ENCODE results near the gene H2BK1.

H2BK1 gene

DNA sequence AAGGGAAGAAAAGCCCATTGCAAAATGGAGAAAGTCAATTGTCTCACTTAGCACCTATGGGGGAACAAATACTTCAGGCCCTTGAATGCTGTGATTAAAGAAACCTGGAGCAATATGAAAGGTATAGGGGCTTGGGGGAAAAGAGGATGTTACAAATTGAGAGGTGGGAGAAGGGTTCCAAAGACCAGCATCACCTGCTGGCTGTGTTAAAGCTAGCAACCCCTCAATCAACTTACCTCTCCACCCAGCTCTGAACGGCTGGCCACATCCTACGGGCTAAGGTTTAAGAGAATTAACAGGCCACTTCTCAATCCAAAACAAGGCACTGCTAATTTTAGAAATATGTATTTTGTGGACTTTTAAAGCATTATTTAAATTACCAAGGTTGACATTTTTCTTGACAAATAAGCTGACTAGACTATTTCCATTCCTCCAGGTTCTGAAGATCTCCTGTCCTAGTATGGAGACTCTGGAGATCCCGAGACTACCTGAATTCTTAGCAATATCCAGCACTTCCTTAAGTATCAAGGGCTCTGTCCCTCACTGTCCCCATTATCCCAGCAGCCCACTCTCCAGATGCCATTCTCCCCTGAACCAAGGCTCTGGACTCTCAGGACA, 976 bp upstream of the H2BK1 start:
- Histone ChIP-seq H3K27ac (ENCODE audit: low read depth, low read length) (no peak overlapping the region), H3K4me3 (ENCODE audit: low read length) (no peak overlapping the region), H3K23ac (ENCODE audit: low read length) (no peak overlapping the region), H2BK120ac (ENCODE audit: low read depth, low read length) (no peak overlapping the region), H3K36me3 (ENCODE audit: control insufficient read depth, insufficient read depth, low read length) (peaks cover 14% of the 10 kb centered on the region), H2BK5ac (ENCODE audit: low read length) (no peak overlapping the region), H3K18ac (ENCODE audit: low read length) (no peak overlapping the region), H3K4me1 (ENCODE audit: control insufficient read depth, low read depth, low read length) (peaks cover 2% of the 10 kb centered on the region), H3K4me2 (ENCODE audit: low read length) (no peak overlapping the region), H3K56ac (ENCODE audit: low read length) (no peak overlapping the region), H4K5ac (ENCODE audit: low read length) (no peak overlapping the region), H4K8ac (ENCODE audit: low read depth, low read length) (no peak overlapping the region), H3K79me2 (ENCODE audit: control insufficient read depth, insufficient read depth, low read length) (no peaks in the 10 kb centered on the region), H3K27me3 (ENCODE audit: insufficient read depth, low read length, poor library complexity) (no peaks in the 10 kb centered on the region), H2BK15ac (replicated peaks; ENCODE audit: low read depth) (no peak overlapping the region), H3K4ac (ENCODE audit: low read depth, low read length) (no peak overlapping the region), H3K9ac (ENCODE audit: low read length) (no peak overlapping the region), H2AK5ac (ENCODE audit: low read length) (no peak overlapping the region), H3K79me1 (ENCODE audit: low read length) (no peaks in the 10 kb centered on the region)
- no peak for DNase-seq
- WGBS (ENCODE audit: extremely low coverage, insufficient coverage, low lambda C conversion rate), result no CpG with 5 or more reads among the region's 3 CpGs

DNA sequence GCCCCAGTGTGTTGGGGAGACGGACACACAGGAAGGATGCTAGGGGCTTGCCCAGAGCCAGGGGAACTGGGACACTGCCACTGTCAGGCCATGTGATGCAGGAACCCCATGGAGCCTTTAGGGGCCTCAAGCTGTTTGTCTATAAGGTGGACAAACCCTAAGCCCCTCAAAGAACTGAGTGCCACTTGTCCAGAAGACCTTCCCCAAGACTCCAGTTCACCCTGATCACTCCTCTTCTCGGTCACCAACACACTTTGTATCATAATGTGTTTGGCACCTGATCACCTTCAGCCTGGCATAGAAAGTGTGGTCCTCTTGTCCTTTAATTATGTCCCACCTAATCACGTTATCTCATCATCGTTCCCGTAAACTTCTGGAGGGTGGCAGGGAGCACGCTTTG, 700 bp downstream of the H2BK1 start:
- no peak overlapping the region for H3K4me2 ChIP-seq (ENCODE audit: low read length)
- H3K4me3 ChIP-seq (ENCODE audit: low read length), result no peak overlapping the region
- no peak overlapping the region for H2BK5ac ChIP-seq (ENCODE audit: low read length)
- no peak overlapping the region for H2BK120ac ChIP-seq (ENCODE audit: low read depth, low read length)
- H2BK15ac ChIP-seq (replicated peaks; ENCODE audit: low read depth), result no peak overlapping the region
- H3K9ac ChIP-seq (ENCODE audit: low read length), result no peak overlapping the region
- peaks cover 2% of the 10 kb centered on the region for H3K4me1 ChIP-seq (ENCODE audit: control insufficient read depth, low read depth, low read length)
- H3K18ac ChIP-seq (ENCODE audit: low read length), result no peak overlapping the region
- no peaks in the 10 kb centered on the region for H3K79me1 ChIP-seq (ENCODE audit: low read length)
- WGBS (ENCODE audit: extremely low coverage, insufficient coverage, low lambda C conversion rate), result no CpG with 5 or more reads among the region's 6 CpGs
- H4K5ac ChIP-seq (ENCODE audit: low read length), result no peak overlapping the region
- H4K8ac ChIP-seq (ENCODE audit: low read depth, low read length), result no peak overlapping the region
- H3K27me3 ChIP-seq (ENCODE audit: insufficient read depth, low read length, poor library complexity), result no peaks in the 10 kb centered on the region
- DNase-seq, result no peak
- no peaks in the 10 kb centered on the region for H3K79me2 ChIP-seq (ENCODE audit: control insufficient read depth, insufficient read depth, low read length)
- no peak overlapping the region for H2AK5ac ChIP-seq (ENCODE audit: low read length)
- H3K23ac ChIP-seq (ENCODE audit: low read length), result no peak overlapping the region
- H3K36me3 ChIP-seq (ENCODE audit: control insufficient read depth, insufficient read depth, low read length), result peaks cover 9% of the 10 kb centered on the region
- H3K56ac ChIP-seq (ENCODE audit: low read length), result no peak overlapping the region
- no peak overlapping the region for H3K4ac ChIP-seq (ENCODE audit: low read depth, low read length)
- H3K27ac ChIP-seq (ENCODE audit: low read depth, low read length), result no peak overlapping the region

DNA sequence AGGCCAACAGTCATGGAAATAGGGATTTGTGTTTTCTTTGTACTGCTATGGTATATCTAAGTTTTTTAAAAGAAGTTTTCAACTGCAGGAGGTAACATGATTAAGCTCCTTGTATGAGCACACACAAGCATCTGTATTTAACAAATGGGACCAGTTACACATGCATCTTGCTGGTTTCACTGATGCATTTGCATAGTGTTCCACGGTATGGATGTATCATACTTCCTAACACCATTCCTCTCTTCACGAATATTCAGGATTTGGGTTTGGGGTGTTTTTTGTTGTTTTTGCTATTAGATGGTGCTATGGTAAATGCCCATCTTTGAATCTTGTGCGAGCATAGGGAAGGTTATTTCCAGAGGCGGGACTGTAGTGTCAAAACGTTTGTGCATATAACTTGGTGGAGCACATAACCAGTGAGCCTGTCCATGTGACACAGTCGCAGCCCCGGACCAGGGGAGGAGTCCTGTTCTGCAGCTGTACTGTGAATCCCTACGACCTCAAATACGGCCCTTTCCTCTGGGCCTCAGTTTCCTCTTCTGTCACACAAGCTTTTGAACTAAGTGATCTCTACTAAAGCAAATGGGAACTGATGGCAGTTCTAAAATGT, 1.9 kb downstream of the H2BK1 start:
- no peak overlapping the region for H3K56ac ChIP-seq (ENCODE audit: low read length)
- H3K18ac ChIP-seq (ENCODE audit: low read length), result no peak overlapping the region
- no peak overlapping the region for H3K23ac ChIP-seq (ENCODE audit: low read length)
- H3K4me3 ChIP-seq (ENCODE audit: low read length), result no peak overlapping the region
- H2BK5ac ChIP-seq (ENCODE audit: low read length), result no peak overlapping the region
- no peak overlapping the region for H2BK120ac ChIP-seq (ENCODE audit: low read depth, low read length)
- no peak overlapping the region for H3K4ac ChIP-seq (ENCODE audit: low read depth, low read length)
- no peak overlapping the region for H3K4me2 ChIP-seq (ENCODE audit: low read length)
- peaks cover 3% of the 10 kb centered on the region for H3K36me3 ChIP-seq (ENCODE audit: control insufficient read depth, insufficient read depth, low read length)
- H4K8ac ChIP-seq (ENCODE audit: low read depth, low read length), result no peak overlapping the region
- no peaks in the 10 kb centered on the region for H3K79me2 ChIP-seq (ENCODE audit: control insufficient read depth, insufficient read depth, low read length)
- no peak overlapping the region for H4K5ac ChIP-seq (ENCODE audit: low read length)
- no CpG with 5 or more reads among the region's 9 CpGs for WGBS (ENCODE audit: extremely low coverage, insufficient coverage, low lambda C conversion rate)
- no peaks in the 10 kb centered on the region for H3K27me3 ChIP-seq (ENCODE audit: insufficient read depth, low read length, poor library complexity)
- no peak overlapping the region for H3K9ac ChIP-seq (ENCODE audit: low read length)
- H2AK5ac ChIP-seq (ENCODE audit: low read length), result no peak overlapping the region
- H3K79me1 ChIP-seq (ENCODE audit: low read length), result no peaks in the 10 kb centered on the region
- H2BK15ac ChIP-seq (replicated peaks; ENCODE audit: low read depth), result no peak overlapping the region
- no peak for DNase-seq
- H3K27ac ChIP-seq (ENCODE audit: low read depth, low read length), result no peak overlapping the region
- peaks cover 2% of the 10 kb centered on the region for H3K4me1 ChIP-seq (ENCODE audit: control insufficient read depth, low read depth, low read length)

DNA sequence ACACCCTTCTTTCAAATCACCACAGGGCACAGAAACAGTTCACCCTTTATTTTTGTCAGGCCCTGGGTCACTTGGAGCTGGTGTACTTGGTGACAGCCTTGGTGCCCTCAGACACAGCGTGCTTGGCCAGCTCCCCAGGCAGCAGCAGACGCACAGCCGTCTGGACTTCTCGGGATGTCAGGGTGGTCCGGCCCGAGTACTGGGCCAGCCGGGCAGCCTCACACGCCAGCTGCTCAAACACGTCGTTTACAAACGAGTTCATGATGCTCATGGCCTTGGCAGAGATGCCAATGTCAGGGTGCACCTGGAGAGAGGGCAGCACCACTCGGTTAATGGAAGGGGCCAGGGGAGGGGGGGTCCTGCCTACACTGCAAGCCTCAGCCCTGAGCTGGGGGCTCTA, 2.5 kb downstream of the H2BK1 start:
- Histone ChIP-seq H2BK120ac (ENCODE audit: low read depth, low read length) (no peak overlapping the region), H3K23ac (ENCODE audit: low read length) (no peak overlapping the region), H3K36me3 (ENCODE audit: control insufficient read depth, insufficient read depth, low read length) (no peaks in the 10 kb centered on the region), H4K8ac (ENCODE audit: low read depth, low read length) (no peak overlapping the region), H2BK5ac (ENCODE audit: low read length) (no peak overlapping the region), H3K9ac (ENCODE audit: low read length) (no peak overlapping the region), H3K4ac (ENCODE audit: low read depth, low read length) (no peak overlapping the region), H3K27ac (ENCODE audit: low read depth, low read length) (no peak overlapping the region), H3K18ac (ENCODE audit: low read length) (no peak overlapping the region), H3K4me2 (ENCODE audit: low read length) (no peak overlapping the region), H2BK15ac (replicated peaks; ENCODE audit: low read depth) (no peak overlapping the region), H3K79me1 (ENCODE audit: low read length) (no peaks in the 10 kb centered on the region), H3K4me1 (ENCODE audit: control insufficient read depth, low read depth, low read length) (peaks cover 2% of the 10 kb centered on the region), H3K56ac (ENCODE audit: low read length) (peak overlapping the region; percentile 3), H4K5ac (ENCODE audit: low read length) (no peak overlapping the region), H2AK5ac (ENCODE audit: low read length) (no peak overlapping the region), H3K27me3 (ENCODE audit: insufficient read depth, low read length, poor library complexity) (no peaks in the 10 kb centered on the region), H3K4me3 (ENCODE audit: low read length) (no peak overlapping the region), H3K79me2 (ENCODE audit: control insufficient read depth, insufficient read depth, low read length) (no peaks in the 10 kb centered on the region)
- DNase-seq, result no peak
- no CpG with 5 or more reads among the region's 12 CpGs for WGBS (ENCODE audit: extremely low coverage, insufficient coverage, low lambda C conversion rate)

DNA sequence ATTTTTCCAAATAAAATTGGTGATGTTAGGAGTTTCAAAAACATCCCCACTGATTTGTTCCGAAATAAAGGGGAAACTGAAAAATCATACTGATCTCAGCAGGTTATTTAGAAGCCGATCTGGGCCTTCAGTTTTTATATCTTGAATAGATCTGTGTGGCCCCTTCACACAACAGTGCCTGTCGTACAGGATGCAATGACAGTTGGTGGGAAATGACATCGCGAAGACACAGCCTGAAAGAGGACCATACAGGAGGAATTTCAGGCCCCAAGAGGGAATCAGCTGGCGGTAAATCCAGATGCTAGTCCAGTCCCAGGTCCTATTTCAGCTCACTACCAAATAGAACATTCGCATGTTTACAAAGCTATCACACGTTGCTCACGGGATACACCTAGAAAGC, 3.0 kb downstream of the H2BK1 start:
- no peak for DNase-seq
- Histone ChIP-seq H3K27ac (ENCODE audit: low read depth, low read length) (no peak overlapping the region), H3K4ac (ENCODE audit: low read depth, low read length) (no peak overlapping the region), H4K5ac (ENCODE audit: low read length) (no peak overlapping the region), H3K4me3 (ENCODE audit: low read length) (no peak overlapping the region), H3K18ac (ENCODE audit: low read length) (no peak overlapping the region), H3K4me2 (ENCODE audit: low read length) (no peak overlapping the region), H3K23ac (ENCODE audit: low read length) (no peak overlapping the region), H2BK120ac (ENCODE audit: low read depth, low read length) (no peak overlapping the region), H2BK5ac (ENCODE audit: low read length) (no peak overlapping the region), H3K79me2 (ENCODE audit: control insufficient read depth, insufficient read depth, low read length) (no peaks in the 10 kb centered on the region), H3K56ac (ENCODE audit: low read length) (no peak overlapping the region), H3K4me1 (ENCODE audit: control insufficient read depth, low read depth, low read length) (peaks cover 2% of the 10 kb centered on the region), H3K79me1 (ENCODE audit: low read length) (no peaks in the 10 kb centered on the region), H3K36me3 (ENCODE audit: control insufficient read depth, insufficient read depth, low read length) (no peaks in the 10 kb centered on the region), H3K9ac (ENCODE audit: low read length) (no peak overlapping the region), H2AK5ac (ENCODE audit: low read length) (no peak overlapping the region), H3K27me3 (ENCODE audit: insufficient read depth, low read length, poor library complexity) (no peaks in the 10 kb centered on the region), H4K8ac (ENCODE audit: low read depth, low read length) (no peak overlapping the region), H2BK15ac (replicated peaks; ENCODE audit: low read depth) (no peak overlapping the region)
- no CpG with 5 or more reads among the region's 9 CpGs for WGBS (ENCODE audit: extremely low coverage, insufficient coverage, low lambda C conversion rate)

DNA sequence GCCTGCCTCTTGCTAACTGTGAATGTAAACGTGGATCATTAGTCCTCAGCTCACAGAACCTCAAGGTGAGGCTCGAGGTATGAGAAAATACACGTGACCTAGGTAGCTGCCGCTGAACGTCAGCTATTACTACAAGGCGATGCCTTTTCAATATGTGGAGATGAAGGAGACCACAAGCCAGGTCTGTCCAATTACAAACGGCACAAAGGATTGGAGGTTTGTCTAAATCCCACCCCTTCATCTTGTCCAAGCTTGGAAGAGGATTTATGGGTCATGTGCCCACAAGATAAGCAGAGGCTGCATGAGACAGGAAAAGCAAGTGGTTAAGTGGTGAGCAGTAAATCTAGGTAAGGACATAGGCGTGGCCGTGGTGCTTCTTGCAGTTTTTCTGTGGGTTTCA, 3.4 kb downstream of the H2BK1 start:
- Histone ChIP-seq H3K27ac (ENCODE audit: low read depth, low read length) (no peak overlapping the region), H2AK5ac (ENCODE audit: low read length) (no peak overlapping the region), H4K8ac (ENCODE audit: low read depth, low read length) (no peak overlapping the region), H3K4me2 (ENCODE audit: low read length) (no peak overlapping the region), H4K5ac (ENCODE audit: low read length) (no peak overlapping the region), H3K27me3 (ENCODE audit: insufficient read depth, low read length, poor library complexity) (no peaks in the 10 kb centered on the region), H2BK120ac (ENCODE audit: low read depth, low read length) (no peak overlapping the region), H3K79me2 (ENCODE audit: control insufficient read depth, insufficient read depth, low read length) (no peaks in the 10 kb centered on the region), H3K18ac (ENCODE audit: low read length) (no peak overlapping the region), H2BK5ac (ENCODE audit: low read length) (no peak overlapping the region), H3K23ac (ENCODE audit: low read length) (no peak overlapping the region), H3K9ac (ENCODE audit: low read length) (no peak overlapping the region), H3K36me3 (ENCODE audit: control insufficient read depth, insufficient read depth, low read length) (no peaks in the 10 kb centered on the region), H3K4ac (ENCODE audit: low read depth, low read length) (no peak overlapping the region), H3K56ac (ENCODE audit: low read length) (no peak overlapping the region), H3K4me3 (ENCODE audit: low read length) (no peak overlapping the region), H3K79me1 (ENCODE audit: low read length) (no peaks in the 10 kb centered on the region), H2BK15ac (replicated peaks; ENCODE audit: low read depth) (no peak overlapping the region), H3K4me1 (ENCODE audit: control insufficient read depth, low read depth, low read length) (peaks cover 2% of the 10 kb centered on the region)
- no CpG with 5 or more reads among the region's 9 CpGs for WGBS (ENCODE audit: extremely low coverage, insufficient coverage, low lambda C conversion rate)
- no peak for DNase-seq
